ENCODE results near the gene GAA.
"Not testable (repeated sequence)": the region's sequence is repeated elsewhere in the genome, so short reads cannot be mapped to it uniquely, and the experiment has no call there.

GAA gene

GRCh38 chr17:80084773-80085172 lies 16.6 kb upstream of the GAA start:
- DNase-seq = no peak

- DNase-seq = no peak
Observed at GRCh38 chr17:80086081-80086480, 15.3 kb upstream of the GAA start.

GRCh38 chr17:80086616-80087015 lies 14.8 kb upstream of the GAA start:
- DNase-seq = no peak

GRCh38 chr17:80087346-80088265 lies 13.8 kb upstream of the GAA start:
- DNase-seq = no peak

GRCh38 chr17:80089762-80090161 lies 11.6 kb upstream of the GAA start:
- no peak for DNase-seq

GRCh38 chr17:80090164-80090563 lies 11.2 kb upstream of the GAA start:
- not testable (repeated sequence) for DNase-seq

GRCh38 chr17:80091376-80091775 lies 10.0 kb upstream of the GAA start:
- DNase-seq = no peak

GRCh38 chr17:80092959-80093358 lies 8.4 kb upstream of the GAA start:
- no peak for DNase-seq

GRCh38 chr17:80095038-80095843 lies 6.1 kb upstream of the GAA start:
- peak; percentile 15 for DNase-seq

- peak; percentile 16 for DNase-seq
Observed at GRCh38 chr17:80095844-80096475, 5.4 kb upstream of the GAA start.

- peak; percentile 70 for DNase-seq
Observed at GRCh38 chr17:80096561-80097021, 4.8 kb upstream of the GAA start.

- peak; percentile 20 for DNase-seq
Observed at GRCh38 chr17:80097127-80097621, 4.2 kb upstream of the GAA start.

GRCh38 chr17:80097844-80098691 lies 3.3 kb upstream of the GAA start:
- no peak for DNase-seq

- no peak for DNase-seq
Observed at GRCh38 chr17:80099291-80100034, 1.9 kb upstream of the GAA start.

- DNase-seq = no peak
Observed at GRCh38 chr17:80100035-80100323, 1.4 kb upstream of the GAA start.

GRCh38 chr17:80101946-80102663 lies 724 bp downstream of the GAA start:
- no peak for DNase-seq

- DNase-seq = no peak
Observed at GRCh38 chr17:80102664-80103448, 1.5 kb downstream of the GAA start.

GRCh38 chr17:80103449-80104085 lies 2.2 kb downstream of the GAA start:
- no peak for DNase-seq

- DNase-seq = no peak
Observed at GRCh38 chr17:80104321-80104955, 3.1 kb downstream of the GAA start.

Data from right hindlimb (tissue), 1 donor.